Kidney glomerular epithelial cell (primary cell): Measurements from ENCODE around the gene NUP58.

Experiments
- DNase-seq: peaks from one replicate; lab custom pipeline; 2025; lab: John Stamatoyannopoulos, UW

The NUP58 gene

DNA sequence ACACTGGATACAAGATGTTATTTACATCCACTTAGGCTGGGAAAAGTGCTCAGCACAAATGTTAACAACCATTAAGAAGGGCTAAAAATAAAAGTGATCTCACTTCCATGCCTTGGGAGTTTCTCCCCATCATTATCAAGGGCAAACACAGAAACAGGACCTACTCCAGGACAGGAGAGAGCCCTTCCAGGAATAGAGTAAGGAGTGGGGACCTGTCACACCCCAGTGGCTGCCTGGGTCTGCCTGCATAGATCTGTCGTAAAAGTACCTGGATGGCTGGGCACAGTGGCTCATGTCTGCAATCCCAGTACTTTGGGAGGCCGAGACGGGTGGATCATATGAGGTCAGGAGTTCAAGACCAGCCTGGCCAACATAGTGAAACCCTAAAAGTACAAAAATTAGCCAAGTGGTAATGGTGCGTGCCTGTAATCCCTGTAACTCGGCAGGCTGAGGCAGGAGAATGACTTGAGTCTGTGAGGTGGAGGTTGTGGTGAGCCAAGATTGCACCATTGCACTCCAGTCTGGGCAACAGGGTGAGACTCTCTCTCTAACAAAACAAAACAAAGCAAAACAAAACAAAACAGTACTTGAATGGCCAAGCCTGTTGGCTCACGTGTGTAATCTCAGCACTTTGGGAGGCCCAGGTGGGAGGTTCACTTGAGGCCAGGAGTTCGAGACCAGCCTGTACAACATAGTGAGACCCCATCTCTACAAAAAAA lies 76.0 kb downstream of the NUP58 start:
- no peak for DNase-seq

- no peak for DNase-seq
These were observed 77.1 kb downstream of the NUP58 start for GRCh38 chr13:25378528-25378927.

GRCh38 chr13:25379011-25379410 lies 77.6 kb downstream of the NUP58 start:
- DNase-seq = no peak

DNA sequence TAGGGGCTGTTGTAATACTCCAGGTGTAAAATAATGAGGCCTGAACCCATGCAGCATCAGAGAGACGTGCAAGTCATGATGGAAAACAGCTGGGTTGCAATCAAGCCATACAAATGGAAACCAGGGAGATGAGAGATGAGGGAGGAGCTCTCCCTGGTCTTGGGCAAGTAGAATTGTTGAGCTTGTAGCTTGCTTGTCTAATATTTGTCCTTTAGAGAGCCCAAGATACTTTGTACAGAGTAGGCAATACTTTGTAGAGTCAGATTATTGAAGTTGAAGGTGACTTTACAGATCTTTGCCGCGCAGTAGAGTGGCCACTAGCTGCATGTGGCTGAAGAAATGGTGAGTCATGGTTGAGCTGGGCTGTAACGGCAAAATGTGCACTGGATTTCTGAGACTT lies 78.7 kb downstream of the NUP58 start:
- no peak for DNase-seq

GRCh38 chr13:25380741-25381324 lies 79.4 kb downstream of the NUP58 start:
- no peak for DNase-seq

DNA sequence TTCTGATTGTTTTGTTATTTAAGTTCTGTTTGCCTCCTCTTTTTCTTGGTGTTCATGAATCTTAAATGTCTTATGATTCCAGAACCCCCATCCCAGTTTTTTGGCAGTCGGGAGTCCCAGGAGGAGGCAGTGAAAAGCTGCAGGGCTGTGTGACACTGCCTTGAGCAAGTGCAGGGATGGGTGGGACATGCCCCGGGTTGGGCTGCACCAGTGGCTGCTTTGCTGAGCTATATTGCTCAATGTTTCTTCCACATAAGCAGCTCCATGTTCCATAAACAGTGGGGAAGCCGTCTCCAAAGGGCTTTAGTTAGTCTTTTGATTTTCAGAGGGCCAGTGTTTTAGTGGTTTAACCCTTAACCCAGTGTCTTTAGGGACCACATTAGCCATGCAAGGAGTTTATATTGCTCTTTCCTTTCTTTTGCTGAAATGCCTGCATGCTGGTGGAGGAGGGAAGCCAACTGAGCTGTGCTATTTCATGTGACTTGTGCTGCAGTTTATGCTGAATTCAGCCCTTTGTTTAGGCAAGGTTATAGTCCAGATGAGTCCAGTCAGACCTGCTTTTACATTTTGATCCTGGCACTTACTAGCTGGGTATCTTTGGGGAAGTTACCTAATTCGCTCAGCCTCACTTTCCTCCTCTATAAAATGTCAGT lies 83.5 kb downstream of the NUP58 start:
- no peak for DNase-seq

DNA sequence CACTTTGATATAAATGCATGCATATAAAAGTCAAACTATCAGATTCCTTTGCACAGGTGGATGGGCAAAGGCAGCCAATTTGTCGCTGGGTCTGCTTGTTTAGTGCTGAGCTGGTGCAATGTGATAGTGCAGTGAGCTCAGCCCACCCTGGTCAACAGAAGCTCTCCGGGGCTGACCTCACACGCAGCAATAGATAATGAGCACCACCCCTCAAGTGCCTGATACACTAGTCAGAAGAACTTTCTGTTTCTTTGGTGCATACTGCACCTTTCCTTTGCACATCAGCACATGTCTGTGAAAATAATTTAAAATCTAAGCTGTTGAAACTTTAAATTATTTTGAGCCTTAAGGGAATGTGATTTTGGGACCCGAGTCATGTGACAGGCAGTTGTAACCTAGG lies 90.5 kb downstream of the NUP58 start:
- DNase-seq = no peak
